K562 (cell line): ENCODE data around the gene ACTL10. TPM values are rescaled to one million over a fixed set of nuclear protein-coding genes. Genes with fewer than 3 reads are reported as not detected.

Source experiments
- ARID3A ChIP-seq: IDR thresholded peaks from 2 replicates; pipeline ENCODE4 v1.6.1; 2012; ENCODE audit warnings: low read depth, low read length, improper control_type of control experiment, borderline replicate concordance
- ASH1L ChIP-seq: fragments of 450-650 bp; IDR thresholded peaks from 2 replicates; pipeline ENCODE4 v1.6.1; 2018; ENCODE audit warnings: borderline replicate concordance, mild to moderate bottlenecking, low read depth; ENCODE audit not compliant: partially characterized antibody
- ATF7 ChIP-seq: fragments of 450-650 bp; IDR thresholded peaks from 2 replicates; pipeline ENCODE4 v1.7.1; 2014; ENCODE audit warnings: mild to moderate bottlenecking, moderate library complexity
- BACH1 ChIP-seq: fragments of 200-800 bp; sonication (Bioruptor generic); IDR thresholded peaks from 2 replicates; pipeline ENCODE4 v1.6.1; 2016; ENCODE audit warnings: missing genetic modification characterization, missing compliant biosample characterization
- BCOR ChIP-seq: fragments of 450-650 bp; IDR thresholded peaks from 2 replicates; pipeline ENCODE4 v1.6.1; 2016
- CBX8 ChIP-seq: fragments of 200-600 bp; sonication (generic); IDR thresholded peaks from 2 replicates; pipeline ENCODE4 v1.6.1; 2012; ENCODE audit warnings: borderline replicate concordance, mixed run types, low read depth, mild to moderate bottlenecking, moderate library complexity, mixed read lengths, low read length, control low read depth, inconsistent platforms; ENCODE audit not compliant: poor library complexity, severe bottlenecking; ENCODE audit errors: extremely low read depth
- CEBPG ChIP-seq, 3 experiments: fragments of 200-800 bp in 1 of 3; sonication (Bioruptor generic) in 1 of 3; sonication (generic) in 1 of 3; formaldehyde crosslinking in 1 of 3; IDR thresholded peaks in 2 of 3; conservative IDR thresholded peaks in 1 of 3; 2 replicates each; pipeline versions ENCODE4 v1.6.1 to v1.8.0; 2016 to 2022; ENCODE audit warnings: missing compliant biosample characterization in 2 of 3, missing genetic modification characterization in 2 of 3, mild to moderate bottlenecking in 1 of 3, missing genetic modification reagents in 1 of 3
- CREB1 ChIP-seq, 2 experiments: sonication (generic) in 1 of 2; formaldehyde crosslinking in 1 of 2; IDR thresholded peaks; 2 replicates each; pipeline versions ENCODE4 v1.6.1 to v1.8.0; 2012 to 2022; ENCODE audit warnings: inconsistent platforms in 1 of 2, mild to moderate bottlenecking in 1 of 2, missing genetic modification reagents in 1 of 2, moderate library complexity in 1 of 2
- EWSR1 ChIP-seq: fragments of 450-650 bp; IDR thresholded peaks from 2 replicates; pipeline ENCODE4 v1.6.1; 2018; ENCODE audit warnings: borderline replicate concordance, mild to moderate bottlenecking, low read depth, moderate library complexity; ENCODE audit not compliant: partially characterized antibody
- HDAC2 ChIP-seq: fragments of 450-650 bp; IDR thresholded peaks from 2 replicates; pipeline ENCODE4 v1.6.1; 2016; ENCODE audit warnings: mild to moderate bottlenecking
- HMGN3 ChIP-seq: IDR thresholded peaks from 2 replicates; pipeline ENCODE4 v1.6.1; 2011; ENCODE audit warnings: borderline replicate concordance, low read depth, mild to moderate bottlenecking, mixed read lengths, low read length; ENCODE audit not compliant: insufficient read length; ENCODE audit errors: extremely low read depth
- KDM1A ChIP-seq, 2 experiments: fragments of 450-650 bp; IDR thresholded peaks; 2 replicates each; pipeline ENCODE4 v1.6.1; 2016; ENCODE audit warnings: mild to moderate bottlenecking in 2 of 2
- MAFF ChIP-seq: IDR thresholded peaks from 2 replicates; pipeline ENCODE4 v1.6.1; 2012; ENCODE audit warnings: low read length, improper control_type of control experiment
- MTA3 ChIP-seq: fragments of 450-650 bp; formaldehyde crosslinking; IDR thresholded peaks from 2 replicates; pipeline ENCODE4 v1.6.1; 2017; ENCODE audit warnings: mild to moderate bottlenecking, borderline replicate concordance
- PHTF2 ChIP-seq: fragments of 250-450 bp; sonication (Bioruptor Pico); IDR thresholded peaks from 2 replicates; pipeline ENCODE4 v1.5.0; 2021; ENCODE audit warnings: mild to moderate bottlenecking
- SREBF1 ChIP-seq: fragments of 150-350 bp; IDR thresholded peaks from 2 replicates; pipeline ENCODE4 v1.6.1; 2014; ENCODE audit warnings: antibody characterized with exemption, low read depth, low read length, borderline replicate concordance
- XRCC4 ChIP-seq: IDR thresholded peaks from one replicate; pipeline ENCODE4 v1.6.1; 2011; ENCODE audit not compliant: insufficient read depth, insufficient read length; ENCODE audit errors: extremely low read depth
- ZNF175 ChIP-seq: fragments of 200-800 bp; sonication (Bioruptor generic); IDR thresholded peaks from 2 replicates; pipeline ENCODE4 v1.6.1; 2016; ENCODE audit warnings: low read depth, mild to moderate bottlenecking, missing genetic modification characterization, missing compliant biosample characterization
- ZNF263 ChIP-seq: sonication (generic); formaldehyde crosslinking; IDR thresholded peaks from 2 replicates; pipeline ENCODE4 v1.8.0; 2022; ENCODE audit warnings: mild to moderate bottlenecking, missing genetic modification reagents, borderline replicate concordance
- ZNF282 ChIP-seq: sonication (generic); formaldehyde crosslinking; IDR thresholded peaks from 2 replicates; pipeline ENCODE4 v1.8.1; 2023; ENCODE audit warnings: missing genetic modification reagents
- polyA plus RNA-seq, 8 experiments: library from polyadenylated mRNA; depleted of rRNA in 4 of 8; stranded (reverse) in 5 of 8; unstranded in 3 of 8; fragments of >200 nt; fragmentation: Nextera tagmentation in 2 of 8; fragmentation: Illumina TruSeq in 1 of 8; extraction: Ambion mirVana in 2 of 8; extraction: Trizol in 1 of 8; gene quantifications; 2 replicates each; pipeline versions ENCODE4 v1.2.1 to v1.2.3, GENCODE V29; 2011 to 2014; ENCODE audit warnings: inconsistent platforms in 1 of 8, missing spikeins in 1 of 8
- total RNA-seq, 7 experiments: library from RNA; depleted of rRNA in 6 of 7; stranded (reverse); fragments of >200 nt in 6 of 7; fragmentation: Illumina TruSeq in 2 of 7; extraction: Trizol in 2 of 7; gene quantifications; 2 replicates each; pipeline versions ENCODE4 v1.2.1 to v1.2.3, GENCODE V29; 2011 to 2021; ENCODE audit warnings: low replicate concordance in 1 of 7
- TF ChIP-seq, protein P1 (sequence below): fragments of 200-800 bp; sonication (Bioruptor generic); IDR thresholded peaks from 2 replicates; pipeline ENCODE4 v1.6.1; 2016; ENCODE audit warnings: missing genetic modification characterization, missing compliant biosample characterization

ACTL10 gene
- total and polyA plus RNA-seq, 9 of the 15 experiments (the other 6 are each of a cell fraction or from before 2014, with no cell fraction given) = 0.07 to 0.14 TPM; not detected in 7

DNA sequence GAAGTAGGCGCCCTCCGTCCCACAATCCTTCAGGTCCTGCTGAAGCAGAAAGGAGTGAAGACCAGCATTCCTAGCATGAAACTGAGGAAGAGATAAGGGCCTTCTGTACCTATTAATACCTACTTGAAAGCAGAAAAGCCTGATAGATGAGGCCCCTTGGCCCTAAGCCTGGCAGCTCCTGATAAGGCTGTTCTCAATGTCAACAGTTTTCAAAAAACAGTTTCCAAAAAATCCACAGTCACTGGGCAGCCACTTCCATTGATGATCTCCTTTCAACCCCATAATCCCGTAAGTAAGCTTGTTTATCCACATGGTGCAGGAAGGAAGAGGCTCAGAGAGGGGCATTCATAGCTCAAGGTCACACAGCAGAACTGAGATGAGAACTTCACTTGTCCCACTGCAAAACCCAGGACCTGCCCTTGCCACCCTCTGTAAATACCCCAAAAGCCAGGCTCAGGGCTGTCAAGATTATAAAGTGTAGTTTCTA, 22.2 kb downstream of the ACTL10 start (continued):
- TF ChIP-seq BCOR (peak; percentile 95), MTA3 (peak; percentile 61; the same call in 1 of the 2 replicates), CEBPG (CRISPR knock-in tag; IDR thresholded peaks at IDR 0.05) (no peak), CEBPG (tag; conservative IDR thresholded peaks at IDR 0.05 in 1 of 2, IDR thresholded peaks at IDR 0.05 in 1 of 2) (no peak), MAFF (peak; percentile 4; the same call in 1 of the 2 replicates), CREB1 (IDR thresholded peaks at IDR 0.05) (peak; percentile 45; the same call in 1 of the 2 replicates), CREB1 (CRISPR knock-in tag; IDR thresholded peaks at IDR 0.05) (no peak), ARID3A (peak; percentile 48; the same call in 1 of the 2 replicates), EWSR1 (no peak), HDAC2 (peak; percentile 95), ZNF282 (CRISPR knock-in tag) (no peak), SREBF1 (no peak), HMGN3 (peak; percentile 50), KDM1A (IDR thresholded peaks at IDR 0.05) (peak; percentile 93 to 94), ATF7 (peak; percentile 52; the same call in 1 of the 2 replicates), BACH1 (no peak; the same call in 1 of the 2 replicates), ZNF175 (CRISPR knock-in tag) (no peak), PHTF2 (CRISPR knock-in tag) (no peak), CBX8 (no peak), XRCC4 (no peak), ASH1L (no peak), ZNF263 (CRISPR knock-in tag) (no peak)
- TF ChIP-seq, protein P1, sequence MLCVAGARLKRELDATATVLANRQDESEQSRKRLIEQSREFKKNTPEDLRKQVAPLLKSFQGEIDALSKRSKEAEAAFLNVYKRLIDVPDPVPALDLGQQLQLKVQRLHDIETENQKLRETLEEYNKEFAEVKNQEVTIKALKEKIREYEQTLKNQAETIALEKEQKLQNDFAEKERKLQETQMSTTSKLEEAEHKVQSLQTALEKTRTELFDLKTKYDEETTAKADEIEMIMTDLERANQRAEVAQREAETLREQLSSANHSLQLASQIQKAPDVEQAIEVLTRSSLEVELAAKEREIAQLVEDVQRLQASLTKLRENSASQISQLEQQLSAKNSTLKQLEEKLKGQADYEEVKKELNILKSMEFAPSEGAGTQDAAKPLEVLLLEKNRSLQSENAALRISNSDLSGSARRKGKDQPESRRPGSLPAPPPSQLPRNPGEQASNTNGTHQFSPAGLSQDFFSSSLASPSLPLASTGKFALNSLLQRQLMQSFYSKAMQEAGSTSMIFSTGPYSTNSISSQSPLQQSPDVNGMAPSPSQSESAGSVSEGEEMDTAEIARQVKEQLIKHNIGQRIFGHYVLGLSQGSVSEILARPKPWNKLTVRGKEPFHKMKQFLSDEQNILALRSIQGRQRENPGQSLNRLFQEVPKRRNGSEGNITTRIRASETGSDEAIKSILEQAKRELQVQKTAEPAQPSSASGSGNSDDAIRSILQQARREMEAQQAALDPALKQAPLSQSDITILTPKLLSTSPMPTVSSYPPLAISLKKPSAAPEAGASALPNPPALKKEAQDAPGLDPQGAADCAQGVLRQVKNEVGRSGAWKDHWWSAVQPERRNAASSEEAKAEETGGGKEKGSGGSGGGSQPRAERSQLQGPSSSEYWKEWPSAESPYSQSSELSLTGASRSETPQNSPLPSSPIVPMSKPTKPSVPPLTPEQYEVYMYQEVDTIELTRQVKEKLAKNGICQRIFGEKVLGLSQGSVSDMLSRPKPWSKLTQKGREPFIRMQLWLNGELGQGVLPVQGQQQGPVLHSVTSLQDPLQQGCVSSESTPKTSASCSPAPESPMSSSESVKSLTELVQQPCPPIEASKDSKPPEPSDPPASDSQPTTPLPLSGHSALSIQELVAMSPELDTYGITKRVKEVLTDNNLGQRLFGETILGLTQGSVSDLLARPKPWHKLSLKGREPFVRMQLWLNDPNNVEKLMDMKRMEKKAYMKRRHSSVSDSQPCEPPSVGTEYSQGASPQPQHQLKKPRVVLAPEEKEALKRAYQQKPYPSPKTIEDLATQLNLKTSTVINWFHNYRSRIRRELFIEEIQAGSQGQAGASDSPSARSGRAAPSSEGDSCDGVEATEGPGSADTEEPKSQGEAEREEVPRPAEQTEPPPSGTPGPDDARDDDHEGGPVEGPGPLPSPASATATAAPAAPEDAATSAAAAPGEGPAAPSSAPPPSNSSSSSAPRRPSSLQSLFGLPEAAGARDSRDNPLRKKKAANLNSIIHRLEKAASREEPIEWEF (CRISPR knock-in tag) = 0 out of 2 replicates have a peak, but pooled peaks have one; percentile 43
